Activated naive CD8-positive, alpha-beta T cell treated with anti-CD3 and anti-CD28 coated beads, Interleukin-2, amount 10 ng/mL, durations not matched to agents 7 days and 5 days (primary cell): ENCODE data around the gene JMJD1C. TPM values are rescaled to one million over a fixed set of nuclear protein-coding genes. Genes with fewer than 3 reads are reported as not detected.

Experiments
- ATAC-seq: fragments of 150-1000 bp; cut with Tn5 transposase; one replicate; pipeline ENCODE4 v1.10.0; 2021; ENCODE audit warnings: low read depth, moderate library complexity
- POLR2A ChIA-PET: fragments of 350-600 bp; sonication (Branson Sonifier 250); formaldehyde crosslinking; loops from one replicate; lab custom pipeline; 2021; ENCODE audit warnings: antibody characterized with exemption; lab: Charles Lee
- DNase-seq: peaks from one replicate; pipeline ENCODE4 v3.0.0; 2021
- H3K27ac Mint-ChIP-seq: one replicate; pipeline ENCODE4 v1.8.0; 2022; ENCODE audit warnings: mild to moderate bottlenecking, mixed read lengths
- H3K27me3 Mint-ChIP-seq: one replicate; pipeline ENCODE4 v1.8.0; 2022; ENCODE audit warnings: mild to moderate bottlenecking, moderate library complexity, mixed read lengths
- H3K36me3 Mint-ChIP-seq: one replicate; pipeline ENCODE4 v1.8.0; 2021; ENCODE audit warnings: mild to moderate bottlenecking, mixed read lengths
- H3K4me1 Mint-ChIP-seq: one replicate; pipeline ENCODE4 v1.8.0; 2021; ENCODE audit warnings: mixed read lengths
- H3K4me3 Mint-ChIP-seq: one replicate; pipeline ENCODE4 v1.8.0; 2022; ENCODE audit warnings: mild to moderate bottlenecking, moderate library complexity, mixed read lengths
- H3K9me3 Mint-ChIP-seq: one replicate; pipeline ENCODE4 v1.8.0; 2021; ENCODE audit warnings: mixed read lengths
- total RNA-seq, 2 experiments: library from RNA; stranded (reverse); gene quantifications; one replicate each; pipeline ENCODE4 v1.2.3, GENCODE V29; 2021

The JMJD1C gene
- total RNA-seq, 2 experiments from 2014 or later: 91.9 to 94.4 TPM

- Mint-ChIP-seq H3K27ac (no peak overlapping the region), H3K4me3 (no peak overlapping the region), H3K27me3 (no peaks in the 10 kb centered on the region), H3K9me3 (no peaks in the 10 kb centered on the region), H3K4me1 (peaks cover 13% of the 10 kb centered on the region), H3K36me3 (peaks cover 1% of the 10 kb centered on the region)
- DNase-seq (no peak), ATAC-seq (no peak)
- POLR2A ChIA-PET: no interaction called here
Observed at GRCh38 chr10:63468947-63469346, 3.2 kb upstream of the JMJD1C start.

GRCh38 chr10:63467841-63468240 lies 2.1 kb upstream of the JMJD1C start:
- Mint-ChIP-seq H3K9me3 (no peaks in the 10 kb centered on the region), H3K27me3 (no peaks in the 10 kb centered on the region), H3K36me3 (peaks cover 1% of the 10 kb centered on the region), H3K27ac (no peak overlapping the region), H3K4me3 (no peak overlapping the region), H3K4me1 (peaks cover 15% of the 10 kb centered on the region)
- DNase-seq (no peak), ATAC-seq (no peak)
- POLR2A ChIA-PET: no interaction called here

GRCh38 chr10:63466144-63466935 lies 563 bp upstream of the JMJD1C start:
- H3K4me1 Mint-ChIP-seq: peaks cover 15% of the 10 kb centered on the region
- peaks cover 1% of the 10 kb centered on the region for H3K36me3 Mint-ChIP-seq
- H3K27me3 Mint-ChIP-seq: no peaks in the 10 kb centered on the region
- H3K4me3 Mint-ChIP-seq: peak overlapping the region; percentile 90
- no peaks in the 10 kb centered on the region for H3K9me3 Mint-ChIP-seq
- H3K27ac Mint-ChIP-seq: peak overlapping the region; percentile 85
- POLR2A ChIA-PET: interaction anchor here (0.6 to 1.5 kb wide), 5 partner anchors 12 to 252 kb away, joined by 3 to 6 read pairs (median 4); no protein-coding TSS in a partner anchor
- ATAC-seq (peak; percentile 21), DNase-seq (no peak)

GRCh38 chr10:63464402-63465292 lies 1.1 kb downstream of the JMJD1C start:
- Mint-ChIP-seq H3K27ac (peak overlapping the region; percentile 23), H3K4me1 (peaks cover 15% of the 10 kb centered on the region), H3K36me3 (peaks cover 3% of the 10 kb centered on the region), H3K27me3 (no peaks in the 10 kb centered on the region), H3K9me3 (no peaks in the 10 kb centered on the region), H3K4me3 (peak overlapping the region; percentile 90)
- ATAC-seq: peak; percentile 43
- DNase-seq: no peak
- POLR2A ChIA-PET: interaction anchor here (0.7 to 1.2 kb wide), 8 partner anchors 14 to 298 kb away, joined by 3 to 8 read pairs (median 4); no protein-coding TSS in a partner anchor

GRCh38 chr10:63462442-63462841 lies 3.3 kb downstream of the JMJD1C start:
- Mint-ChIP-seq H3K4me3 (no peak overlapping the region), H3K27ac (no peak overlapping the region), H3K36me3 (peaks cover 3% of the 10 kb centered on the region), H3K9me3 (no peaks in the 10 kb centered on the region), H3K27me3 (no peaks in the 10 kb centered on the region), H3K4me1 (peaks cover 16% of the 10 kb centered on the region)
- ATAC-seq (no peak), DNase-seq (no peak)
- POLR2A ChIA-PET: interaction anchor here (0.6 kb wide), 1 partner anchor 8 kb away, joined by 3 read pairs; no protein-coding TSS in a partner anchor

GRCh38 chr10:63458177-63458576 lies 7.6 kb downstream of the JMJD1C start:
- POLR2A ChIA-PET: interaction anchor here (0.7 kb wide), 2 partner anchors 22 to 1499 kb away, joined by 3 read pairs; no protein-coding TSS in a partner anchor
- Mint-ChIP-seq H3K27me3 (no peaks in the 10 kb centered on the region), H3K36me3 (peaks cover 3% of the 10 kb centered on the region), H3K4me3 (no peak overlapping the region), H3K9me3 (no peaks in the 10 kb centered on the region), H3K4me1 (peaks cover 4% of the 10 kb centered on the region), H3K27ac (no peak overlapping the region)
- DNase-seq: no peak
- ATAC-seq: no peak

- POLR2A ChIA-PET: interaction anchor here (0.7 kb wide), 1 partner anchor 22 kb away, joined by 3 read pairs; no protein-coding TSS in a partner anchor
Observed at GRCh38 chr10:63457594-63457993, 8.2 kb downstream of the JMJD1C start.

GRCh38 chr10:63456437-63457210 lies 9.2 kb downstream of the JMJD1C start:
- Mint-ChIP-seq H3K4me1 (peaks cover 4% of the 10 kb centered on the region), H3K27ac (no peak overlapping the region), H3K36me3 (peaks cover 9% of the 10 kb centered on the region), H3K27me3 (no peaks in the 10 kb centered on the region), H3K9me3 (no peaks in the 10 kb centered on the region), H3K4me3 (no peak overlapping the region)
- POLR2A ChIA-PET: no interaction called here
- ATAC-seq: no peak
- DNase-seq: no peak

More at GRCh38 chr10:63457594-63457993, 8.2 kb downstream of the JMJD1C start:
- Mint-ChIP-seq H3K27me3 (no peaks in the 10 kb centered on the region), H3K27ac (no peak overlapping the region), H3K36me3 (peaks cover 5% of the 10 kb centered on the region), H3K4me1 (peaks cover 4% of the 10 kb centered on the region), H3K4me3 (no peak overlapping the region), H3K9me3 (no peaks in the 10 kb centered on the region)
- ATAC-seq: no peak
- no peak for DNase-seq

GRCh38 chr10:63455507-63455906 lies 10.3 kb downstream of the JMJD1C start:
- Mint-ChIP-seq H3K9me3 (no peaks in the 10 kb centered on the region), H3K36me3 (peaks cover 9% of the 10 kb centered on the region), H3K4me1 (peaks cover 4% of the 10 kb centered on the region), H3K27me3 (no peaks in the 10 kb centered on the region), H3K4me3 (no peak overlapping the region), H3K27ac (no peak overlapping the region)
- DNase-seq (no peak), ATAC-seq (no peak)
- POLR2A ChIA-PET: no interaction called here

- no peaks in the 10 kb centered on the region for H3K27me3 Mint-ChIP-seq
- ATAC-seq: no peak
- H3K27ac Mint-ChIP-seq: no peak overlapping the region
- peaks cover 7% of the 10 kb centered on the region for H3K36me3 Mint-ChIP-seq
- DNase-seq: no peak
- H3K4me3 Mint-ChIP-seq: no peak overlapping the region
- H3K9me3 Mint-ChIP-seq: no peaks in the 10 kb centered on the region
- peaks cover 4% of the 10 kb centered on the region for H3K4me1 Mint-ChIP-seq
- POLR2A ChIA-PET: no interaction called here
Observed at GRCh38 chr10:63454631-63455030, 11.1 kb downstream of the JMJD1C start.

GRCh38 chr10:63452524-63452923 lies 13.3 kb downstream of the JMJD1C start:
- Mint-ChIP-seq H3K4me3 (no peak overlapping the region), H3K4me1 (peaks cover 4% of the 10 kb centered on the region), H3K9me3 (no peaks in the 10 kb centered on the region), H3K27me3 (no peaks in the 10 kb centered on the region), H3K27ac (no peak overlapping the region), H3K36me3 (peaks cover 8% of the 10 kb centered on the region)
- ATAC-seq (no peak), DNase-seq (no peak)
- POLR2A ChIA-PET: no interaction called here

- Mint-ChIP-seq H3K4me1 (peaks cover 5% of the 10 kb centered on the region), H3K36me3 (peaks cover 18% of the 10 kb centered on the region), H3K27me3 (no peaks in the 10 kb centered on the region), H3K9me3 (peaks cover 4% of the 10 kb centered on the region), H3K4me3 (no peak overlapping the region), H3K27ac (no peak overlapping the region)
- ATAC-seq: no peak
- no peak for DNase-seq
- POLR2A ChIA-PET: no interaction called here
Observed at GRCh38 chr10:63446716-63447440, 18.9 kb downstream of the JMJD1C start.
